ENCODE measurements around the gene UGGT2. TPM values are rescaled to one million over a fixed set of nuclear protein-coding genes. Genes with fewer than 3 reads are reported as not detected.
A peak's percentile ranks its signal among the peaks of the same experiment; 100 is the strongest.

Gene UGGT2
- total and polyA plus RNA-seq, 2 experiments from 2014 or later, result 46.1 to 54.8 TPM

- Histone ChIP-seq H3K9me3 (ENCODE audit: low read depth) (no peaks in the 10 kb centered on the region), H3K27ac (no peak overlapping the region), H3K4me1 (ENCODE audit: insufficient read depth) (no peaks in the 10 kb centered on the region), H3K9ac (no peak overlapping the region), H3K36me3 (ENCODE audit: low read depth) (no peaks in the 10 kb centered on the region), H3K9me2 (ENCODE audit: insufficient read depth) (no peaks in the 10 kb centered on the region), H3K79me2 (ENCODE audit: insufficient read depth) (no peaks in the 10 kb centered on the region), H3K4me2 (ENCODE audit: unreplicated experiment) (no peak overlapping the region), H3F3A (ENCODE audit: insufficient read depth) (no peaks in the 10 kb centered on the region; the same call in 1 of the 2 replicates), H3K4me3 (no peak overlapping the region), H2AFZ (no peak overlapping the region), H3K27me3 (replicated peaks; ENCODE audit: insufficient read depth) (no peaks in the 10 kb centered on the region), H4K20me1 (ENCODE audit: insufficient read depth) (no peaks in the 10 kb centered on the region)
- WGBS, 2 experiments (ENCODE audit: low coverage in 1 of 2, low lambda C conversion rate in 2 of 2, missing lambda C conversion rate in 2 of 2), result 99 to 100% methylated on average over 3 of the region's 3 CpGs
- in situ Hi-C loops (cut with MboI), result no loop called here
- no peak for TF ChIP-seq EZH2phosphoT487 (IDR thresholded peaks at IDR 0.05; ENCODE audit: insufficient read depth, low read depth)
- no peak for TF ChIP-seq EZH2 (IDR thresholded peaks at IDR 0.05; ENCODE audit: insufficient read depth, poor library complexity, severe bottlenecking)
- DNase-seq, result no peak
Measured at GRCh38 chr13:96018135-96018534, 35.1 kb downstream of the UGGT2 start.

- 88 to 95% methylated on average over 1 of the region's 1 CpG for WGBS, 2 experiments (ENCODE audit: low coverage in 1 of 2, low lambda C conversion rate in 2 of 2, missing lambda C conversion rate in 2 of 2)
- TF ChIP-seq EZH2 (IDR thresholded peaks at IDR 0.05; ENCODE audit: insufficient read depth, poor library complexity, severe bottlenecking) (no peak), EZH2phosphoT487 (IDR thresholded peaks at IDR 0.05; ENCODE audit: insufficient read depth, low read depth) (no peak)
- Histone ChIP-seq H3K4me1 (ENCODE audit: insufficient read depth) (peaks cover 5% of the 10 kb centered on the region; the same call in 1 of the 2 replicates), H2AFZ (no peak overlapping the region), H4K20me1 (ENCODE audit: insufficient read depth) (no peaks in the 10 kb centered on the region), H3K27ac (no peak overlapping the region), H3K9me3 (ENCODE audit: low read depth) (no peaks in the 10 kb centered on the region), H3K79me2 (ENCODE audit: insufficient read depth) (peaks cover 33% of the 10 kb centered on the region), H3K9me2 (ENCODE audit: insufficient read depth) (no peaks in the 10 kb centered on the region), H3K9ac (no peak overlapping the region), H3K36me3 (ENCODE audit: low read depth) (peaks cover 10% of the 10 kb centered on the region; the same call in 1 of the 2 replicates), H3K27me3 (replicated peaks; ENCODE audit: insufficient read depth) (no peaks in the 10 kb centered on the region), H3K4me3 (no peak overlapping the region), H3F3A (ENCODE audit: insufficient read depth) (no peaks in the 10 kb centered on the region; the same call in 1 of the 2 replicates), H3K4me2 (ENCODE audit: unreplicated experiment) (no peak overlapping the region)
- in situ Hi-C loops (cut with MboI), result no loop called here
- DNase-seq, result peak; percentile 28
Measured at GRCh38 chr13:96011291-96011872, 41.8 kb downstream of the UGGT2 start.

- Histone ChIP-seq H3K27ac (no peak overlapping the region), H2AFZ (no peak overlapping the region), H3F3A (ENCODE audit: insufficient read depth) (no peaks in the 10 kb centered on the region), H3K9me2 (ENCODE audit: insufficient read depth) (no peaks in the 10 kb centered on the region), H3K4me2 (ENCODE audit: unreplicated experiment) (no peak overlapping the region), H3K27me3 (replicated peaks; ENCODE audit: insufficient read depth) (no peaks in the 10 kb centered on the region), H3K79me2 (ENCODE audit: insufficient read depth) (peaks cover 24% of the 10 kb centered on the region), H3K4me1 (ENCODE audit: insufficient read depth) (no peaks in the 10 kb centered on the region), H4K20me1 (ENCODE audit: insufficient read depth) (no peaks in the 10 kb centered on the region), H3K9ac (no peak overlapping the region), H3K9me3 (ENCODE audit: low read depth) (no peaks in the 10 kb centered on the region), H3K4me3 (no peak overlapping the region), H3K36me3 (ENCODE audit: low read depth) (peaks cover 10% of the 10 kb centered on the region; the same call in 1 of the 2 replicates)
- in situ Hi-C loops (cut with MboI), result no loop called here
- no peak for TF ChIP-seq EZH2 (IDR thresholded peaks at IDR 0.05; ENCODE audit: insufficient read depth, poor library complexity, severe bottlenecking)
- no peak for TF ChIP-seq EZH2phosphoT487 (IDR thresholded peaks at IDR 0.05; ENCODE audit: insufficient read depth, low read depth)
- DNase-seq, result peak; percentile 43
Measured at GRCh38 chr13:96003304-96003703, 49.9 kb downstream of the UGGT2 start.

GRCh38 chr13:96002322-96003131 lies 50.7 kb downstream of the UGGT2 start:
- 98 to 100% methylated on average over 4 of the region's 4 CpGs for WGBS, 2 experiments (ENCODE audit: low coverage in 1 of 2, low lambda C conversion rate in 2 of 2, missing lambda C conversion rate in 2 of 2)
- in situ Hi-C loops (cut with MboI), result no loop called here
- H3K36me3 ChIP-seq (ENCODE audit: low read depth), result peaks cover 8% of the 10 kb centered on the region; the same call in 1 of the 2 replicates
- H3K9me2 ChIP-seq (ENCODE audit: insufficient read depth), result no peaks in the 10 kb centered on the region
- H3K4me2 ChIP-seq (ENCODE audit: unreplicated experiment), result no peak overlapping the region
- H3K27me3 ChIP-seq (replicated peaks; ENCODE audit: insufficient read depth), result no peaks in the 10 kb centered on the region
- no peak overlapping the region for H3K9ac ChIP-seq
- no peak for DNase-seq
- no peaks in the 10 kb centered on the region for H4K20me1 ChIP-seq (ENCODE audit: insufficient read depth)
- H3K9me3 ChIP-seq (ENCODE audit: low read depth), result no peaks in the 10 kb centered on the region
- no peak overlapping the region for H3K27ac ChIP-seq
- no peaks in the 10 kb centered on the region for H3K4me1 ChIP-seq (ENCODE audit: insufficient read depth)
- no peaks in the 10 kb centered on the region for H3F3A ChIP-seq (ENCODE audit: insufficient read depth)
- H3K79me2 ChIP-seq (ENCODE audit: insufficient read depth), result peaks cover 16% of the 10 kb centered on the region
- TF ChIP-seq EZH2phosphoT487 (IDR thresholded peaks at IDR 0.05; ENCODE audit: insufficient read depth, low read depth) (no peak), EZH2 (IDR thresholded peaks at IDR 0.05; ENCODE audit: insufficient read depth, poor library complexity, severe bottlenecking) (no peak)
- H2AFZ ChIP-seq, result no peak overlapping the region
- H3K4me3 ChIP-seq, result no peak overlapping the region

All from GM23248 (cell line).